HEK293 (cell line): ENCODE data around the gene PLD3.

Source experiments
- FEZF1 ChIP-seq: fragments of 450-650 bp; formaldehyde crosslinking; IDR thresholded peaks from 2 replicates; pipeline ENCODE4 v1.5.1; 2016; ENCODE audit warnings: missing biosample characterization, missing genetic modification characterization
- GLI4 ChIP-seq: fragments of 450-650 bp; formaldehyde crosslinking; IDR thresholded peaks from 2 replicates; pipeline ENCODE4 v1.5.1; 2016; ENCODE audit warnings: missing biosample characterization, missing genetic modification characterization
- KLF8 ChIP-seq: fragments of 450-650 bp; formaldehyde crosslinking; IDR thresholded peaks from 2 replicates; pipeline ENCODE4 v1.5.1; 2016; ENCODE audit warnings: missing biosample characterization, missing genetic modification characterization
- MEIS1 ChIP-seq: sonication (generic); formaldehyde crosslinking; IDR thresholded peaks from 2 replicates; pipeline ENCODE4 v1.8.1; 2022; ENCODE audit warnings: missing genetic modification reagents, mild to moderate bottlenecking, borderline replicate concordance
- OSR2 ChIP-seq: fragments of 450-650 bp; formaldehyde crosslinking; IDR thresholded peaks from 2 replicates; pipeline ENCODE4 v1.5.1; 2016; ENCODE audit warnings: missing biosample characterization, missing genetic modification characterization
- OVOL3 ChIP-seq: fragments of 450-650 bp; formaldehyde crosslinking; IDR thresholded peaks from 2 replicates; pipeline ENCODE4 v1.5.1; 2016; ENCODE audit warnings: missing biosample characterization, missing genetic modification characterization
- ZEB2 ChIP-seq: fragments of 450-650 bp; formaldehyde crosslinking; IDR thresholded peaks from 2 replicates; pipeline ENCODE4 v1.5.1; 2016; ENCODE audit warnings: missing biosample characterization, missing genetic modification characterization
- ZIC2 ChIP-seq: fragments of 450-650 bp; formaldehyde crosslinking; IDR thresholded peaks from 2 replicates; pipeline ENCODE4 v1.5.1; 2016; ENCODE audit warnings: missing biosample characterization, missing genetic modification characterization
- ZNF133 ChIP-seq: fragments of 450-650 bp; formaldehyde crosslinking; IDR thresholded peaks from 2 replicates; pipeline ENCODE4 v1.5.1; 2016; ENCODE audit warnings: missing biosample characterization, missing genetic modification characterization
- ZNF350 ChIP-seq: fragments of 450-650 bp; formaldehyde crosslinking; IDR thresholded peaks from 2 replicates; pipeline ENCODE4 v1.5.0; 2017; ENCODE audit warnings: missing biosample characterization, mild to moderate bottlenecking, missing genetic modification characterization
- ZNF404 ChIP-seq: fragments of 450-650 bp; formaldehyde crosslinking; IDR thresholded peaks from 2 replicates; pipeline ENCODE4 v1.5.1; 2017; ENCODE audit warnings: missing biosample characterization, missing genetic modification characterization
- ZNF426 ChIP-seq: fragments of 450-650 bp; formaldehyde crosslinking; IDR thresholded peaks from 2 replicates; pipeline ENCODE4 v1.5.1; 2017; ENCODE audit warnings: missing biosample characterization, missing genetic modification characterization, mild to moderate bottlenecking, inconsistent platforms, moderate library complexity
- ZNF510 ChIP-seq: fragments of 450-650 bp; formaldehyde crosslinking; IDR thresholded peaks from 2 replicates; pipeline ENCODE4 v1.5.1; 2018; ENCODE audit warnings: mild to moderate bottlenecking, missing genetic modification characterization, missing biosample characterization; ENCODE audit not compliant: insufficient replicate concordance
- ZNF560 ChIP-seq: fragments of 450-650 bp; formaldehyde crosslinking; IDR thresholded peaks from 2 replicates; pipeline ENCODE4 v1.5.1; 2017; ENCODE audit warnings: missing biosample characterization, missing genetic modification characterization, borderline replicate concordance
- ZNF624 ChIP-seq: fragments of 450-650 bp; formaldehyde crosslinking; IDR thresholded peaks from 2 replicates; pipeline ENCODE4 v1.5.1; 2017; ENCODE audit warnings: missing biosample characterization, missing genetic modification characterization
- ZNF629 ChIP-seq: fragments of 450-650 bp; formaldehyde crosslinking; IDR thresholded peaks from 2 replicates; pipeline ENCODE4 v1.5.1; 2017; ENCODE audit warnings: missing biosample characterization, missing genetic modification characterization
- ZNF654 ChIP-seq: fragments of 450-650 bp; formaldehyde crosslinking; IDR thresholded peaks from 2 replicates; pipeline ENCODE4 v1.5.1; 2016; ENCODE audit warnings: low read depth, missing biosample characterization, missing genetic modification characterization
- ZNF658 ChIP-seq: fragments of 450-650 bp; formaldehyde crosslinking; IDR thresholded peaks from 2 replicates; pipeline ENCODE4; 2016; ENCODE audit warnings: missing biosample characterization, missing genetic modification characterization
- ZNF677 ChIP-seq: fragments of 450-650 bp; IDR thresholded peaks from 2 replicates; pipeline ENCODE4 v1.5.0; 2018; ENCODE audit warnings: missing biosample characterization, mild to moderate bottlenecking, missing genetic modification characterization, moderate library complexity
- TF ChIP-seq, protein P1 (sequence below): fragments of 450-650 bp; formaldehyde crosslinking; IDR thresholded peaks from 2 replicates; pipeline ENCODE4 v1.5.1; 2016; ENCODE audit warnings: missing biosample characterization, missing genetic modification characterization
- TF ChIP-seq, protein P2 (sequence below): fragments of 450-650 bp; formaldehyde crosslinking; conservative IDR thresholded peaks from 2 replicates; pipeline ENCODE4 v1.5.1; 2016; ENCODE audit warnings: low read depth, missing biosample characterization, missing genetic modification characterization
- TF ChIP-seq, protein P3 (sequence below): fragments of 450-650 bp; formaldehyde crosslinking; conservative IDR thresholded peaks from 2 replicates; pipeline ENCODE4 v1.5.1; 2016; ENCODE audit warnings: low read depth, missing biosample characterization, missing genetic modification characterization
- TF ChIP-seq, protein P4 (sequence below): fragments of 450-650 bp; formaldehyde crosslinking; IDR thresholded peaks from 2 replicates; pipeline ENCODE4 v1.5.1; 2016; ENCODE audit warnings: missing biosample characterization, missing genetic modification characterization, borderline replicate concordance

The PLD3 gene

GRCh38 chr19:40305403-40305802 lies 43.1 kb upstream of the PLD3 start (continued):
- TF ChIP-seq, protein P1, sequence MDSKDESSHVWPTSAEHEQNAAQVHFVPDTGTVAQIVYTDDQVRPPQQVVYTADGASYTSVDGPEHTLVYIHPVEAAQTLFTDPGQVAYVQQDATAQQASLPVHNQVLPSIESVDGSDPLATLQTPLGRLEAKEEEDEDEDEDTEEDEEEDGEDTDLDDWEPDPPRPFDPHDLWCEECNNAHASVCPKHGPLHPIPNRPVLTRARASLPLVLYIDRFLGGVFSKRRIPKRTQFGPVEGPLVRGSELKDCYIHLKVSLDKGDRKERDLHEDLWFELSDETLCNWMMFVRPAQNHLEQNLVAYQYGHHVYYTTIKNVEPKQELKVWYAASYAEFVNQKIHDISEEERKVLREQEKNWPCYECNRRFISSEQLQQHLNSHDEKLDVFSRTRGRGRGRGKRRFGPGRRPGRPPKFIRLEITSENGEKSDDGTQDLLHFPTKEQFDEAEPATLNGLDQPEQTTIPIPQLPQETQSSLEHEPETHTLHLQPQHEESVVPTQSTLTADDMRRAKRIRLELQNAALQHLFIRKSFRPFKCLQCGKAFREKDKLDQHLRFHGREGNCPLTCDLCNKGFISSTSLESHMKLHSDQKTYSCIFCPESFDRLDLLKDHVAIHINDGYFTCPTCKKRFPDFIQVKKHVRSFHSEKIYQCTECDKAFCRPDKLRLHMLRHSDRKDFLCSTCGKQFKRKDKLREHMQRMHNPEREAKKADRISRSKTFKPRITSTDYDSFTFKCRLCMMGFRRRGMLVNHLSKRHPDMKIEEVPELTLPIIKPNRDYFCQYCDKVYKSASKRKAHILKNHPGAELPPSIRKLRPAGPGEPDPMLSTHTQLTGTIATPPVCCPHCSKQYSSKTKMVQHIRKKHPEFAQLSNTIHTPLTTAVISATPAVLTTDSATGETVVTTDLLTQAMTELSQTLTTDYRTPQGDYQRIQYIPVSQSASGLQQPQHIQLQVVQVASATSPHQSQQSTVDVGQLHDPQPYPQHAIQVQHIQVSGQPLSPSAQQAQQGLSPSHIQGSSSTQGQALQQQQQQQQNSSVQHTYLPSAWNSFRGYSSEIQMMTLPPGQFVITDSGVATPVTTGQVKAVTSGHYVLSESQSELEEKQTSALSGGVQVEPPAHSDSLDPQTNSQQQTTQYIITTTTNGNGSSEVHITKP: no peak
- no peak for TF ChIP-seq ZNF624 (tag by site-specific recombination)
- 0 out of 2 replicates have a peak, but pooled peaks have one; percentile 43 for TF ChIP-seq ZEB2 (tag by site-specific recombination)
- TF ChIP-seq ZNF426 (tag by site-specific recombination): no peak
- no peak for TF ChIP-seq ZNF404 (tag by site-specific recombination)
- TF ChIP-seq OSR2 (tag by site-specific recombination): no peak
- peak; percentile 59 for TF ChIP-seq KLF8 (tag by site-specific recombination)
- no peak for TF ChIP-seq MEIS1 (CRISPR knock-in tag)
- no peak for TF ChIP-seq ZNF658 (tag by site-specific recombination)
- TF ChIP-seq GLI4: no peak
- no peak for TF ChIP-seq ZNF677 (tag by site-specific recombination)
- TF ChIP-seq ZNF350: no peak
- TF ChIP-seq OVOL3: no peak
- no peak for TF ChIP-seq ZNF510 (tag by site-specific recombination)
- TF ChIP-seq ZNF560 (tag by site-specific recombination): no peak
- TF ChIP-seq ZNF629 (tag by site-specific recombination): peak; percentile 18; the same call in 1 of the 2 replicates
- peak; percentile 99 for TF ChIP-seq ZNF654 (tag by site-specific recombination)
- TF ChIP-seq, protein P2, sequence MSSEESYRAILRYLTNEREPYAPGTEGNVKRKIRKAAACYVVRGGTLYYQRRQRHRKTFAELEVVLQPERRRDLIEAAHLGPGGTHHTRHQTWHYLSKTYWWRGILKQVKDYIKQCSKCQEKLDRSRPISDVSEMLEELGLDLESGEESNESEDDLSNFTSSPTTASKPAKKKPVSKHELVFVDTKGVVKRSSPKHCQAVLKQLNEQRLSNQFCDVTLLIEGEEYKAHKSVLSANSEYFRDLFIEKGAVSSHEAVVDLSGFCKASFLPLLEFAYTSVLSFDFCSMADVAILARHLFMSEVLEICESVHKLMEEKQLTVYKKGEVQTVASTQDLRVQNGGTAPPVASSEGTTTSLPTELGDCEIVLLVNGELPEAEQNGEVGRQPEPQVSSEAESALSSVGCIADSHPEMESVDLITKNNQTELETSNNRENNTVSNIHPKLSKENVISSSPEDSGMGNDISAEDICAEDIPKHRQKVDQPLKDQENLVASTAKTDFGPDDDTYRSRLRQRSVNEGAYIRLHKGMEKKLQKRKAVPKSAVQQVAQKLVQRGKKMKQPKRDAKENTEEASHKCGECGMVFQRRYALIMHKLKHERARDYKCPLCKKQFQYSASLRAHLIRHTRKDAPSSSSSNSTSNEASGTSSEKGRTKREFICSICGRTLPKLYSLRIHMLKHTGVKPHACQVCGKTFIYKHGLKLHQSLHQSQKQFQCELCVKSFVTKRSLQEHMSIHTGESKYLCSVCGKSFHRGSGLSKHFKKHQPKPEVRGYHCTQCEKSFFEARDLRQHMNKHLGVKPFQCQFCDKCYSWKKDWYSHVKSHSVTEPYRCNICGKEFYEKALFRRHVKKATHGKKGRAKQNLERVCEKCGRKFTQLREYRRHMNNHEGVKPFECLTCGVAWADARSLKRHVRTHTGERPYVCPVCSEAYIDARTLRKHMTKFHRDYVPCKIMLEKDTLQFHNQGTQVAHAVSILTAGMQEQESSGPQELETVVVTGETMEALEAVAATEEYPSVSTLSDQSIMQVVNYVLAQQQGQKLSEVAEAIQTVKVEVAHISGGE (tag by site-specific recombination): no peak
- TF ChIP-seq FEZF1 (tag by site-specific recombination): no peak
- TF ChIP-seq, protein P3, sequence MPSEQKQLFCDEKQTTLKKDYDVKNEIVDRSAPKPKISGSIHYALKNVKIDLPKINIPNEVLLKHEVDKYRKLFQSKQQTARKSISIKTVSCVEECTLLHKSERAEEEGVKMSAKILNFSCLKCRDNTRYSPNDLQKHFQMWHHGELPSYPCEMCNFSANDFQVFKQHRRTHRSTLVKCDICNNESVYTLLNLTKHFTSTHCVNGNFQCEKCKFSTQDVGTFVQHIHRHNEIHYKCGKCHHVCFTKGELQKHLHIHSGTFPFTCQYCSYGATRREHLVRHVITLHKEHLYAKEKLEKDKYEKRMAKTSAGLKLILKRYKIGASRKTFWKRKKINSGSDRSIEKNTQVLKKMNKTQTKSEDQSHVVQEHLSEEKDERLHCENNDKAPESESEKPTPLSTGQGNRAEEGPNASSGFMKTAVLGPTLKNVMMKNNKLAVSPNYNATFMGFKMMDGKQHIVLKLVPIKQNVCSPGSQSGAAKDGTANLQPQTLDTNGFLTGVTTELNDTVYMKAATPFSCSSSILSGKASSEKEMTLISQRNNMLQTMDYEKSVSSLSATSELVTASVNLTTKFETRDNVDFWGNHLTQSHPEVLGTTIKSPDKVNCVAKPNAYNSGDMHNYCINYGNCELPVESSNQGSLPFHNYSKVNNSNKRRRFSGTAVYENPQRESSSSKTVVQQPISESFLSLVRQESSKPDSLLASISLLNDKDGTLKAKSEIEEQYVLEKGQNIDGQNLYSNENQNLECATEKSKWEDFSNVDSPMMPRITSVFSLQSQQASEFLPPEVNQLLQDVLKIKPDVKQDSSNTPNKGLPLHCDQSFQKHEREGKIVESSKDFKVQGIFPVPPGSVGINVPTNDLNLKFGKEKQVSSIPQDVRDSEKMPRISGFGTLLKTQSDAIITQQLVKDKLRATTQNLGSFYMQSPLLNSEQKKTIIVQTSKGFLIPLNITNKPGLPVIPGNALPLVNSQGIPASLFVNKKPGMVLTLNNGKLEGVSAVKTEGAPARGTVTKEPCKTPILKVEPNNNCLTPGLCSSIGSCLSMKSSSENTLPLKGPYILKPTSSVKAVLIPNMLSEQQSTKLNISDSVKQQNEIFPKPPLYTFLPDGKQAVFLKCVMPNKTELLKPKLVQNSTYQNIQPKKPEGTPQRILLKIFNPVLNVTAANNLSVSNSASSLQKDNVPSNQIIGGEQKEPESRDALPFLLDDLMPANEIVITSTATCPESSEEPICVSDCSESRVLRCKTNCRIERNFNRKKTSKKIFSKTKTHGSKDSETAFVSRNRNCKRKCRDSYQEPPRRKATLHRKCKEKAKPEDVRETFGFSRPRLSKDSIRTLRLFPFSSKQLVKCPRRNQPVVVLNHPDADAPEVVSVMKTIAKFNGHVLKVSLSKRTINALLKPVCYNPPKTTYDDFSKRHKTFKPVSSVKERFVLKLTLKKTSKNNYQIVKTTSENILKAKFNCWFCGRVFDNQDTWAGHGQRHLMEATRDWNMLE: 0 out of 2 replicates have a peak, but pooled peaks have one; percentile 25
- no peak for TF ChIP-seq ZNF133 (tag by site-specific recombination)
- TF ChIP-seq, protein P4, sequence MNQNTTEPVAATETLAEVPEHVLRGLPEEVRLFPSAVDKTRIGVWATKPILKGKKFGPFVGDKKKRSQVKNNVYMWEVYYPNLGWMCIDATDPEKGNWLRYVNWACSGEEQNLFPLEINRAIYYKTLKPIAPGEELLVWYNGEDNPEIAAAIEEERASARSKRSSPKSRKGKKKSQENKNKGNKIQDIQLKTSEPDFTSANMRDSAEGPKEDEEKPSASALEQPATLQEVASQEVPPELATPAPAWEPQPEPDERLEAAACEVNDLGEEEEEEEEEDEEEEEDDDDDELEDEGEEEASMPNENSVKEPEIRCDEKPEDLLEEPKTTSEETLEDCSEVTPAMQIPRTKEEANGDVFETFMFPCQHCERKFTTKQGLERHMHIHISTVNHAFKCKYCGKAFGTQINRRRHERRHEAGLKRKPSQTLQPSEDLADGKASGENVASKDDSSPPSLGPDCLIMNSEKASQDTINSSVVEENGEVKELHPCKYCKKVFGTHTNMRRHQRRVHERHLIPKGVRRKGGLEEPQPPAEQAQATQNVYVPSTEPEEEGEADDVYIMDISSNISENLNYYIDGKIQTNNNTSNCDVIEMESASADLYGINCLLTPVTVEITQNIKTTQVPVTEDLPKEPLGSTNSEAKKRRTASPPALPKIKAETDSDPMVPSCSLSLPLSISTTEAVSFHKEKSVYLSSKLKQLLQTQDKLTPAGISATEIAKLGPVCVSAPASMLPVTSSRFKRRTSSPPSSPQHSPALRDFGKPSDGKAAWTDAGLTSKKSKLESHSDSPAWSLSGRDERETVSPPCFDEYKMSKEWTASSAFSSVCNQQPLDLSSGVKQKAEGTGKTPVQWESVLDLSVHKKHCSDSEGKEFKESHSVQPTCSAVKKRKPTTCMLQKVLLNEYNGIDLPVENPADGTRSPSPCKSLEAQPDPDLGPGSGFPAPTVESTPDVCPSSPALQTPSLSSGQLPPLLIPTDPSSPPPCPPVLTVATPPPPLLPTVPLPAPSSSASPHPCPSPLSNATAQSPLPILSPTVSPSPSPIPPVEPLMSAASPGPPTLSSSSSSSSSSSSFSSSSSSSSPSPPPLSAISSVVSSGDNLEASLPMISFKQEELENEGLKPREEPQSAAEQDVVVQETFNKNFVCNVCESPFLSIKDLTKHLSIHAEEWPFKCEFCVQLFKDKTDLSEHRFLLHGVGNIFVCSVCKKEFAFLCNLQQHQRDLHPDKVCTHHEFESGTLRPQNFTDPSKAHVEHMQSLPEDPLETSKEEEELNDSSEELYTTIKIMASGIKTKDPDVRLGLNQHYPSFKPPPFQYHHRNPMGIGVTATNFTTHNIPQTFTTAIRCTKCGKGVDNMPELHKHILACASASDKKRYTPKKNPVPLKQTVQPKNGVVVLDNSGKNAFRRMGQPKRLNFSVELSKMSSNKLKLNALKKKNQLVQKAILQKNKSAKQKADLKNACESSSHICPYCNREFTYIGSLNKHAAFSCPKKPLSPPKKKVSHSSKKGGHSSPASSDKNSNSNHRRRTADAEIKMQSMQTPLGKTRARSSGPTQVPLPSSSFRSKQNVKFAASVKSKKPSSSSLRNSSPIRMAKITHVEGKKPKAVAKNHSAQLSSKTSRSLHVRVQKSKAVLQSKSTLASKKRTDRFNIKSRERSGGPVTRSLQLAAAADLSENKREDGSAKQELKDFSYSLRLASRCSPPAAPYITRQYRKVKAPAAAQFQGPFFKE (tag by site-specific recombination): no peak
- no peak for TF ChIP-seq ZIC2
